Measurements from ENCODE around the gene SLC2A1.
A peak's percentile ranks its signal among the peaks of the same experiment; 100 is the strongest.
"Not testable (repeated sequence)": the region's sequence is repeated elsewhere in the genome, so short reads cannot be mapped to it uniquely, and the experiment has no call there.

SLC2A1 gene

DNA sequence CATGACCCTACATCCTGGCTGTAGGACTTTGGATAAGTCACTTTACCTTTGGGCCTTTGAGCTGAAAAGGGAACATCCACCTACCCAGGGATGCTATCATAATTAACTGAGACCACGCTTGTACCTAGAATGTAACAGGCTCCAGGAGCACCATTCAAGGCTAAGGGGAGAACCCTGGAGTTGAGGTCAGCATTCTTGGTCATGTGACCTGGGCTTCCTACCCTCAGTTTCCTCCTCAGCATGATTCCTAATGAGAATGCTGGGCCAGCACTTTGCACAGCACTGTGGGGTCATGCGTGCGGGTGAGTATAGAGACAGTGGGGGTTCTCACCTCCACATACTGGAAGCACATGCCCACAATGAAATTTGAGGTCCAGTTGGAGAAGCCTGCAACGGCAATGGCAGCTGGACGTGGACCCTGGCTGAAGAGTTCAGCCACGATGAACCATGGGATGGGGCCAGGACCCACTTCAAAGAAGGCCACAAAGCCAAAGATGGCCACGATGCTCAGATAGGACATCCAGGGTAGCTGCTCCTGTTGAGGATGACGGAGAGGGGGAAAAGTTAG is 31.3 kb downstream of the SLC2A1 start:
- DNase-seq, result no peak

DNA sequence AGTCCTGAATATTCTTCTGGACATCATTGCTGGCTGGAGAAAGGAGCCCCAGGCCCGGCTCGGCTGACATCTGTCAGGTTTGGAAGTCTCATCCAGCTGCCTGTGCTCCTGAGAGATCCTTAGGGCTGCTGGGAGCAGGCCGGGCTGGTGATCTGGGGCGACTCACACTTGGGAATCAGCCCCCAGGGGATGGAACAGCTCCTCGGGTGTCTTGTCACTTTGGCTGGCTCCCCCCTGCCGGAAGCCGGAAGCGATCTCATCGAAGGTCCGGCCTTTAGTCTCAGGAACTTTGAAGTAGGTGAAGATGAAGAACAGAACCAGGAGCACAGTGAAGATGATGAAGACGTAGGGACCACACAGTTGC is 31.8 kb downstream of the SLC2A1 start:
- no peak for DNase-seq

DNA sequence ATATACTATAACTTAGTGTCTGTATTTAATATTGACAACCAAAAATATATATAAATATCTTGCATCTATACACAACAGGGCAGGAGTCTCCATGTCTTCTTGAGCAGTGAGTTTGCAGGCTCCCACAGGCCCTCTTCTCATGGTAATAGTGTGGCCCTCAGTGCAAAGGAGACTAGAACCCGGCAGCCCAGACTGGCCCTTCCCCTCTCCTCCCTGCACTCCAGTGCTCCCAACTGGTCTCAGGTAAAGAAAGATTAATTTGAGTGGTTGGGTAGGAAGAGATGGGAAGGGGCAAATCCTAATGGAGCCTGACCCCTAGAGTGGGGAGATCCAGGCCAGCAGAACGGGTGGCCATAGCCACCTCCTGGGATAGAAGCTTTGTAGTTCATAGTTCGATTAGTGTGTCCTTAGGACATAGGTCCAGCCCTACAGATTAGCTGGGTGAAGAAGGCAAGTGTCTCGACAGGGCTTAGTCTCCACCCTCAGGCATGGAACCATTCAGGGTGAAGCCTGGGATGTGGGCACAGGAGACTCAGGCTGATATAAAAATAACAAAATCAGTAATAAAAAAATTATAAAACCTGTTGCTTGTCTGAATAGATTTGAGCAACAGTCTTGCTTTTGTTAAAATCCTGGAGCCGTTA is 32.3 kb downstream of the SLC2A1 start:
- DNase-seq, result no peak

DNA sequence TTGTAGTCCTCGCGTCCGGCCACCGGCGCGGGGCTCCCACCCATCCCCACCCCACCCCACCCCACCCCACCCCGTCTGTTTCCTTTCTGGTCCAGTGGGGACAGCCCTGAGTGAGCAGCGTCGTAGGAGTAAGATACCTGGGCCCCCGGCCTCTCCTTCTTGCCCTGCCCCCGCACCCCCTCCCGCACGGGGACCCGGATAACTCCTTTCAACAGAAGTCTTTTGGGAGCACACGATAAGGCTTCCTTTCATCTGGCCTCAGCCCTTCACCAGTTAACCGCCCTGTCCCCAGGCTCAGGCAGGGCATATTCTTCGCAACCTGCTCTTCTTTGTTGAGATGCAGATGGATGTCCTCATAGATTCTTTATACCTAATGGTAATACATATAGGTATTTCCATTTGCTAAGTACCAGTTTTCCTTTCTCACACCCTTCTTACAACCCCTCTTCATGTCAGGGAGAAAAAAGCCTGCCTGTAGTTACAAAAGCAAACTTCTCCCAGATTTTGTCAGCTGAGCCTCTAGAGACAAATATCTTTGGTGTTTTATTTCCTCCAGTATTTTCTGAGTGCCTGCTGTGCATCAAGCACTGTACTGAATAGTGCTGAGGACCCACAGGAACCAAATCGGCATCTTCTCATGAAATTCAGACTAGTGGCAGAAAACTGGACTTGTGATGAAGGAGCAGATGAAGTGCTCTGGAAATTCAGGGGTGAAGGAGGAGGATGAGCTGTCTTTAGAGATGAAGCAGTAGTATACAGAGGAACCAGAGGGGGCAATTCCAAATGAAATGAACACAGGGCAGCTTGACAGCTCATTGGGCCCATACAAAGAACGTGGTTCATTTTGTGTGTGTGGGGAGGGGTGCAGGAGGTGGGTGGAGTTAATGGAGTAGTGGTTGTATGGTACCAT is 33.6 kb downstream of the SLC2A1 start:
- DNase-seq, result no peak

DNA sequence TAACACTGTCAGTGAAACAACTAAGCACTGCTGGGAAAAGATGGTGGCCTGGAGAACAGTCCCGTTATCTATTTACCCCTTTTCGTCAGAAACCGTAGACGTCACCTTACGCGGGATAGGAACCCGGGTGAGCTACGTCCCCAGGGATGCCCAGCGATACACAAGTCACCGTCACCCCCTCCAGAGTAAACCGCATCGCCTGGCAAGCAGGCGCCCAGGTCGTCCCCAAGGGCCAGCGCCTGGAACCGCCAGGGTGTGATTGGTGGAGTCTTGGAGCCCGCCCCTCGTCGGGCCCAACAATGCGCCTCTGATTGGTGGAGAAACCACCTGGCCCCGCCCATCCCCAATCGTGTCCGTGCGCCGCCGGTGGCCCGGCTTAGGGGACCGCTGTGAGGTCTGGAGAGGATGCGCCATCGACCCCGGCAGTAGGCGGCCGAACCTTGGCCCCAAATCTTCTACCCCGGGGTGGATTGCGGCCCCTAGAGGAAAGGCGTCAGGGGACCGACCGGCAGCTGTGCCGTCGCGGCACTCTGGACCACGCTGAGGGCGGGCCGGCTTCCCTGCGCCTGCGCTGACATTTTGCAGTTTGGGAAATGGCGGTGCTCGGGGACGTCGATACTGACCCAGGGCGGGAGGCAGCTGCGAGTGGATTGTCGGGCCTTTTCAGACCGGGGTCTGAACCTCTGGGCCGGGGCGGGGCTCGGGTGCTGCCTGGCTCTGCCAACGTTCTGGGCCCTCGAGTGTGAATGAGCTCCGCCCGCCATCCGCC is 34.4 kb downstream of the SLC2A1 start:
- DNase-seq, result peak; percentile 92

GRCh38 chr1:42923367-42924081 is 35.1 kb downstream of the SLC2A1 start:
- peak; percentile 28 for DNase-seq

DNA sequence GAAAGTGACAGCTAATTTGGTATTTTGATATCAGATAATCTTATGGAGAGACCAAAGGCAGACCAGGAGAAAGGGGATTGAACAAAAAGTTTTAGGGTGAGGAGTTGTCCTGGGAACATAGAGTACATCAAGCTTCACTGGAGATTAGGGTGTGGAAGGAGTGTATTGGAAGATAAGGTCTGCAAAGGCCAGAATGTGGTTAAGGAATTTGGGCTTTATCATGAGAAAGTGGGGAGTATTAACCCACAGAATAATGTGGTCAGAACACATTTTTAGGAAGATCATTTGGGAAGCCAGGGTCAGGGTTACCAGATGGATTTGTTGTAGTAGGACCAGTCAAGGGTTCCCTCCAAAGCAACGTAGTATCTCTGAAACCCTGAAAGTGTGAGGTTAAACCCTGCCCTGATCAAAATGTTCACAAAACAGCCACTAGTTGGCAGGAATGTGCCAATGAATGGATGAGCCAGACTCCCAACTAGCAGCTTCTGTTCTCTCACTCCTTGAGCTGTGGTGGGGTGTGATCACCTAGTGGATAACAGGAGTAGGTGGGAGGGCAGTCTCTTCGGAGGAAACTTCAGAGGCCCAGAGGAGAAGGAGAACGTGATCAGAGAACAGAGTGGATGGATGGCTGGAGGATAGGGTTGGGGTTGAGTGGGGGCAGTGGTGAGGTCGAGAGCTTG is 35.8 kb downstream of the SLC2A1 start:
- DNase-seq, result peak; percentile 69

- DNase-seq, result no peak
These were observed 36.9 kb downstream of the SLC2A1 start for GRCh38 chr1:42921769-42922168.

- not testable (repeated sequence) for DNase-seq
These were observed 39.0 kb downstream of the SLC2A1 start for GRCh38 chr1:42919651-42920050.

- no peak for DNase-seq
These were observed 41.5 kb downstream of the SLC2A1 start for GRCh38 chr1:42917241-42917495.

DNA sequence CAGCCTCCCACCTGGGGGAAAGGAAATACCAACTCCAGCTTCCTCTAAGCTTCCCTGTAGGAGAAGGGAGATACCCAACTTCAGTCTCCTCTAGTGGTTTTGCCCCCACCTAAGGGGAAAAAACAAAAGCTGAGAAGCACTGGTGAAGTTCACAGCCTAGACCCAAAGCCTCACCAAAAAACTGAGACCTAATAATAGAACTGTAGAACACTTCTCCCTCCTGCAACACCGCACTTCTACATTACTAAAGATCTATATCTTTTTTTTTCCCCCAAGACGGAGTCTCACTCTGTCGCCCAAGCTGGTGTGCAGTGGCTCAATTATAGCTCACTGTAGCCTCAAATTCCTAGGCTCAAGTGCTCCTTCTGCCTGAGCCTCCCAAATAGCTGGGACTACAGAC is 43.2 kb downstream of the SLC2A1 start:
- no peak for DNase-seq

DNA sequence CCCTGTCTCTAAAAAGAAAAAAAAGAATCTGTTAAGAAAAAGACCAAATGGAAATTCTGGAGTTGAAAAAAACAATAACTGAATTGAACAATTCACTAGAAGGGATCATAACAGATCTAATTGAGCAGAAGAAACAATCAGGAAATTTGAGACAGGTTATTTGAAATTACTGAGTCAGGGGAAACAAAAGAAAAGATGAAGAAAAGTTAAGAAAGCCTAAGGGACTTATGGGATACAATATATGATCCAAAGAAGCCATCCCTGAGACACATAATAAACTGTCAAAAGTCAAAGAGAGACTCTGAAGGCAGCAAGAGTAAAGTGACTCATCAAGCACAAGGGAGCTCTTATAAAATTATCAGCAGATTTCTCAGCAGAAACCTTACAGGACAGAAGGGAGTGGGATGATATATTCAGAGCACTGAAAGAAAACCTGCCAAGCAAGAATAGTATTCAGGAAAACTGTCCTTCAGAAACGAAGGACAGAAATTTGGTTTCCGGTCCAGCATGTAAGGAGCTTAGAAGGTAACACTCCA is 44.5 kb downstream of the SLC2A1 start:
- no peak for DNase-seq

DNA sequence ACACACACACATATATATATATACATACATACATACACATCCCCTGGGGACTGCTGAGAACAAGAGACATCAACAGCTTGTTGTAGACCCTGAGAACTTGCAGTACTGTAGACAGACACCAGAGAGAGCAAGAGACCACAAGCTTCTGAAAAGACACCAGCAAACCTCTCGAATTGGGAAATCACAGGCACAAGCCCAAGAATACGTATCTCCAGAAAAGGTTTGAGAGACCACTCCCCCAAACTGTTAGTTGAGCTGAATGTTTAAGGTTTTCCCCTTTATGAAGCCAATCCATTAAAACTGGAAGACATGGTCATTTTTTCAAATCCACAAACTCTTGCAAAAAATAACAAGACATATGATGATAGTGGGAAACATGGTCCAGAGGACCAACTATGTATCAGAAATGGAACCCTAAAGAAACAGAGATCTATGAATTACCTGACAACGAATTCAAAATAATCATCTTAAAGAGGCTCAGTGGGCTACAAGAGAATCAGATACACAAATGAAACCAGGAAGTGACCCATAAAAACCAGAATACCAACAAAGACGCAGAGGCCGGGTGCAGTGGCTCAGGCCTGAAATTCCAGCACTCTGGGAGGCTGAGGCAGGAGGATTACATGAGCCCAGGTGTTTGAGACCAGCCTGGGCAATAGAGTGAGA is 45.1 kb downstream of the SLC2A1 start:
- peak; percentile 37 for DNase-seq

DNA sequence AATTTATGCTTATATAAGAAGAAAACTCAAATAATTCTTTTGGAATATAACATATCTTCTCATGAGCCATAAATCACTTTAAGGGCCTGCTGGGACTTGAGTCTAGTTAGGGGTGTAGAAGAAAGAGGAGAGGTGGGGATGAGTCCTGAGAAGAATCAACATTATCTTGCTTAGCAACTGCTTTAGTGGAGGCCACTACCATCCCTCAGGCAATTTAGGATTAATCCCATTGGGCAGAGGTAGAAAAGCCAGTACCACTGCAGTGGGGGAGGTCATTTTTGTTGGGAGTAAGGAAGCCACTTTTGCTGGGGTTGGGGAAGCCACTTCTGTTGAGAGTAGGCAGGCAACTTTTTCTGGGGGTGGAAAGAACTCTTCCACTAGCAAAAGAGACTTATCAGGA is 47.7 kb downstream of the SLC2A1 start:
- DNase-seq, result no peak

GRCh38 chr1:42908046-42908445 is 50.6 kb downstream of the SLC2A1 start:
- no peak for DNase-seq

- DNase-seq, result no peak
These were observed 54.2 kb downstream of the SLC2A1 start for GRCh38 chr1:42904434-42904833.

DNA sequence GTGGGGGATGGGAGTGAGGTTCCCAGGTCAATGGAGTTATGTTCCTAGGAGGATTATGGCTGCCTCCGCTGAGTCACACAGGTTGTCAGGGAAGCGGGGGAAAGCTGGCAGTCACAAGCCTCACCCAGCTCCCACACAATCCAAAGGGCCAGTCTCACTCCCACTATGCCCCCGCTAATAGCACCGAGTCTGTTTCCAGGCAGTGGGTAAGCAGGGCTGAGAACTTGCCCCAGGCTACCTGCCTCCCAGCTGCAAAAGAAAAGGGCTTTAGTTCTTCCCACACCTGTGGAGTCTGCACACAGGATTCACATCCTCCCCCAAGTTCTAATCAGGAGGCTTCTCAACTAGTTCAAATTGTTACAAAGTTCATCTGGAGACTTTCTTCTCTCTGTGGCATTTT is 58.7 kb downstream of the SLC2A1 start:
- DNase-seq, result not testable (repeated sequence)

- no peak for DNase-seq
These were observed 67.1 kb downstream of the SLC2A1 start for GRCh38 chr1:42891465-42892138.

GRCh38 chr1:42889264-42889663 is 69.4 kb downstream of the SLC2A1 start:
- DNase-seq, result no peak

GRCh38 chr1:42888013-42888633 is 70.5 kb downstream of the SLC2A1 start:
- no peak for DNase-seq

Measured in NCI-H146 (cell line).